NCI-H1694 treated with DMSO at 0.1 percent for 48 hours (cell line): ENCODE measurements around the gene LCP2.

Source experiments
- DNase-seq: peaks from one replicate; lab custom pipeline; 2025; lab: John Stamatoyannopoulos, UW

The LCP2 gene

GRCh38 chr5:170315154-170315553 lies 17.6 kb upstream of the LCP2 start:
- no peak for DNase-seq

GRCh38 chr5:170314541-170315095 lies 17.0 kb upstream of the LCP2 start:
- no peak for DNase-seq

- DNase-seq: no peak
Measured at GRCh38 chr5:170313816-170314215, 16.2 kb upstream of the LCP2 start.

- no peak for DNase-seq
Measured at GRCh38 chr5:170313344-170313743, 15.8 kb upstream of the LCP2 start.

GRCh38 chr5:170312666-170313065 lies 15.1 kb upstream of the LCP2 start:
- DNase-seq: no peak

- DNase-seq: no peak
Measured at GRCh38 chr5:170312301-170312595, 14.7 kb upstream of the LCP2 start.

- DNase-seq: no peak
Measured at GRCh38 chr5:170311511-170312300, 14.1 kb upstream of the LCP2 start.

- DNase-seq: no peak
Measured at GRCh38 chr5:170310256-170310926, 12.8 kb upstream of the LCP2 start.

- no peak for DNase-seq
Measured at GRCh38 chr5:170308686-170309085, 11.1 kb upstream of the LCP2 start.

- DNase-seq: no peak
Measured at GRCh38 chr5:170307575-170308465, 10.2 kb upstream of the LCP2 start.

GRCh38 chr5:170306381-170306831 lies 8.8 kb upstream of the LCP2 start:
- peak; percentile 17 for DNase-seq

GRCh38 chr5:170305646-170306025 lies 8.1 kb upstream of the LCP2 start:
- no peak for DNase-seq

GRCh38 chr5:170305016-170305645 lies 7.6 kb upstream of the LCP2 start:
- no peak for DNase-seq

- DNase-seq: no peak
Measured at GRCh38 chr5:170303549-170303948, 6.0 kb upstream of the LCP2 start.

- no peak for DNase-seq
Measured at GRCh38 chr5:170302653-170303501, 5.3 kb upstream of the LCP2 start.

- DNase-seq: no peak
Measured at GRCh38 chr5:170301981-170302652, 4.5 kb upstream of the LCP2 start.

GRCh38 chr5:170301149-170301548 lies 3.6 kb upstream of the LCP2 start:
- no peak for DNase-seq

- no peak for DNase-seq
Measured at GRCh38 chr5:170300361-170301013, 2.9 kb upstream of the LCP2 start.

- no peak for DNase-seq
Measured at GRCh38 chr5:170296935-170297588, 515 bp downstream of the LCP2 start.
